Ishikawa (cell line): Measurements from ENCODE around the gene RPL10A.

Experiments
- CEBPB ChIP-seq: IDR thresholded peaks from 2 replicates; pipeline ENCODE4 v1.6.1; 2012
- CREB1 ChIP-seq: IDR thresholded peaks from 2 replicates; pipeline ENCODE4 v1.6.1; 2012; ENCODE audit warnings: low read depth
- EGR1 ChIP-seq: IDR thresholded peaks from 2 replicates; pipeline ENCODE4 v1.6.1; 2012
- EP300 ChIP-seq: IDR thresholded peaks from 2 replicates; pipeline ENCODE4 v1.6.1; 2012; ENCODE audit warnings: borderline replicate concordance
- FOXM1 ChIP-seq: IDR thresholded peaks from 2 replicates; pipeline ENCODE4 v1.6.1; 2012; ENCODE audit warnings: low read depth, borderline replicate concordance
- MAX ChIP-seq: IDR thresholded peaks from 2 replicates; pipeline ENCODE4 v1.6.1; 2012
- NFIC ChIP-seq: IDR thresholded peaks from 2 replicates; pipeline ENCODE4 v1.6.1; 2012
- RAD21 ChIP-seq: IDR thresholded peaks from 2 replicates; pipeline ENCODE4 v1.6.1; 2012; ENCODE audit warnings: low read depth
- REST ChIP-seq: IDR thresholded peaks from 2 replicates; pipeline ENCODE4 v1.6.1; 2012; ENCODE audit warnings: low read depth, mild to moderate bottlenecking
- TAF1 ChIP-seq: IDR thresholded peaks from 2 replicates; pipeline ENCODE4 v1.6.1; 2012; ENCODE audit warnings: low read depth, mild to moderate bottlenecking
- TCF12 ChIP-seq: IDR thresholded peaks from 2 replicates; pipeline ENCODE4 v1.6.1; 2012; ENCODE audit warnings: low read depth
- TEAD4 ChIP-seq: IDR thresholded peaks from 2 replicates; pipeline ENCODE4 v1.6.1; 2012
- USF1 ChIP-seq: IDR thresholded peaks from 2 replicates; pipeline ENCODE4 v1.6.1; 2012
- YY1 ChIP-seq: IDR thresholded peaks from 2 replicates; pipeline ENCODE4 v1.6.1; 2012; ENCODE audit warnings: low read depth
- ZBTB7A ChIP-seq: IDR thresholded peaks from 2 replicates; pipeline ENCODE4 v1.6.1; 2012; ENCODE audit warnings: low read depth

The RPL10A gene

GRCh38 chr6:35492974-35493284 is 24.7 kb downstream of the RPL10A start:
- no peak for TF ChIP-seq TAF1
- TF ChIP-seq YY1 = no peak
- TF ChIP-seq CREB1 = no peak
- no peak for TF ChIP-seq REST
- no peak for TF ChIP-seq USF1
- no peak for TF ChIP-seq TCF12
- TF ChIP-seq MAX = no peak

GRCh38 chr6:35493307-35493983 is 25.2 kb downstream of the RPL10A start:
- TF ChIP-seq TAF1 = no peak
- no peak for TF ChIP-seq YY1
- no peak for TF ChIP-seq FOXM1
- TF ChIP-seq NFIC = no peak
- no peak for TF ChIP-seq USF1
- TF ChIP-seq TEAD4 = no peak
- no peak for TF ChIP-seq ZBTB7A
- no peak for TF ChIP-seq TCF12
- TF ChIP-seq MAX = no peak
- no peak for TF ChIP-seq EP300
- no peak for TF ChIP-seq CREB1
- TF ChIP-seq CEBPB = no peak

GRCh38 chr6:35494161-35494563 is 26.0 kb downstream of the RPL10A start:
- no peak for TF ChIP-seq USF1
- no peak for TF ChIP-seq REST
- no peak for TF ChIP-seq CEBPB
- no peak for TF ChIP-seq CREB1
- TF ChIP-seq EGR1 = no peak
- no peak for TF ChIP-seq TEAD4
- no peak for TF ChIP-seq RAD21
- no peak for TF ChIP-seq YY1
- no peak for TF ChIP-seq TCF12
- TF ChIP-seq NFIC = no peak
- TF ChIP-seq MAX = no peak
- no peak for TF ChIP-seq FOXM1
- no peak for TF ChIP-seq TAF1
- TF ChIP-seq EP300 = no peak
- no peak for TF ChIP-seq ZBTB7A

- TF ChIP-seq CEBPB (no peak), FOXM1 (no peak), MAX (no peak), YY1 (no peak), ZBTB7A (0 out of 2 replicates have a peak, but pooled peaks have one; percentile 51)
These were observed 27.2 kb downstream of the RPL10A start for GRCh38 chr6:35495258-35496035.

GRCh38 chr6:35496036-35496840 is 28.0 kb downstream of the RPL10A start:
- TF ChIP-seq REST = no peak
- TF ChIP-seq ZBTB7A = no peak; the same call in none of the 2 replicates
- no peak for TF ChIP-seq NFIC
- no peak for TF ChIP-seq RAD21
- TF ChIP-seq EGR1 = no peak
- no peak for TF ChIP-seq USF1
- no peak for TF ChIP-seq MAX
